Adrenal gland (tissue), 5 donors: ENCODE measurements around the gene TAGLN3.

Experiments
- CTCF ChIP-seq, 6 experiments: fragments of 450-650 bp in 4 of 6; fragments of 200-600 bp in 2 of 6; sonication (generic) in 1 of 6; IDR thresholded peaks; 1 replicate in 5 of 6; 2 replicates in 1 of 6; pipeline versions ENCODE4 v1.5.1 to v1.8.0; 2016 to 2021; ENCODE audit warnings: antibody characterized with exemption in 6 of 6, mild to moderate bottlenecking in 2 of 6, moderate library complexity in 1 of 6
- POLR2A ChIP-seq, 2 donors: fragments of 450-650 bp; IDR thresholded peaks; one replicate each; pipeline ENCODE4 v1.6.1; 2017; ENCODE audit warnings: antibody characterized with exemption in 2 of 2, mild to moderate bottlenecking in 2 of 2, moderate library complexity in 1 of 2
- donor health status: DM: no; HTN: no; CAD: no.

DNA sequence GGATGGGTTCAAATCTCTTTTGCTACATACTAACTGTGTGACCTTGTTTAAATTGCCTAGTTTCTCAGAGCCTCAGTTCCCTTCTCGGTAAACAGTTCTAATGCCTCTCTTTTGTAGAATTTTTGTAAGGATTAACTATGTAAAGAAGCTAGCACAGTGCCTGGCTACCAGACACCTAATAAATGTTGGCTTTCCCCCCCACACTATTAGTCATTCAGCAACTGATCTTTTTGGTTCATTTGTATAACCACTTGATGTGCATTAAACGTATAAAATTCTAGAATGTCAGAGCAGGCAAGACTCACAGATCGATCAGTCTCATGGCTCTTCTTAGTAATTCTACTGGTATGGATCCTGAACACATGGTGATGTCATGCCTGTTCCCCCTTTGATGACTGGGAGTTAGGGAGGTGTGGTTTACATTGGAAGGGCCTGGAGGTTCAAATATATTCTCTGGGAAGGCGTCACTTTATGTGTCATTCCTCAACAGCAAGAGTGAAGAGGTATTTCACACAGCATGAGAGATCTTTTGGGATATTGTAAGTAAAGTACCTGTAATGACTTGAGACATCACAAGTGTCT is 6.5 kb downstream of the TAGLN3 start:
- TF ChIP-seq CTCF (IDR thresholded peaks at IDR 0.05), result no peak
- no peak for TF ChIP-seq POLR2A (IDR thresholded peaks at IDR 0.05)
